GM12801 (cell line): ENCODE results near the gene TBCB.

ENCODE experiments used
- TF ChIP-seq, protein P1 (sequence below): IDR thresholded peaks from one replicate; pipeline ENCODE4 v1.5.1; 2011; ENCODE audit warnings: control low read depth; ENCODE audit not compliant: insufficient read length; ENCODE audit errors: extremely low read depth

The TBCB gene

DNA sequence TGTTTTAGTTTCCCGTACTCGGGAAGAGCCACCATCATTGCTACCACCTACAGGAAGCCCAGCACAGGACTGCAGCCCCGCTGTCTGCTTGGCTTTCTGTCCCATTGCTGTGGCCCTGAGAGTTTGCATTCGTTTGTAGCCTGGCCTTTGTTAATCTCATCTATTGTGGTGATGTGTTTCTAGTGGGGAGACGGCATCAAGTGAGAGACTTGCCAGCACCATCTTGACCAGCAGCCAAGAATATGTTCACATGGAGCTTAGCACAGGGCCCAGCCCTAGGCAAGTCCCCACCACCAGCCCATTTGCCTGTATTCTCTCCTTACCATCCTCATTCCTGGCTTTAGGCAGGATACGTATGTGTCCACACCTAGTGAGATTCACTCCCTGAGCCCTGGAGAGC lies 21.6 kb upstream of the TBCB start:
- TF ChIP-seq, protein P1, sequence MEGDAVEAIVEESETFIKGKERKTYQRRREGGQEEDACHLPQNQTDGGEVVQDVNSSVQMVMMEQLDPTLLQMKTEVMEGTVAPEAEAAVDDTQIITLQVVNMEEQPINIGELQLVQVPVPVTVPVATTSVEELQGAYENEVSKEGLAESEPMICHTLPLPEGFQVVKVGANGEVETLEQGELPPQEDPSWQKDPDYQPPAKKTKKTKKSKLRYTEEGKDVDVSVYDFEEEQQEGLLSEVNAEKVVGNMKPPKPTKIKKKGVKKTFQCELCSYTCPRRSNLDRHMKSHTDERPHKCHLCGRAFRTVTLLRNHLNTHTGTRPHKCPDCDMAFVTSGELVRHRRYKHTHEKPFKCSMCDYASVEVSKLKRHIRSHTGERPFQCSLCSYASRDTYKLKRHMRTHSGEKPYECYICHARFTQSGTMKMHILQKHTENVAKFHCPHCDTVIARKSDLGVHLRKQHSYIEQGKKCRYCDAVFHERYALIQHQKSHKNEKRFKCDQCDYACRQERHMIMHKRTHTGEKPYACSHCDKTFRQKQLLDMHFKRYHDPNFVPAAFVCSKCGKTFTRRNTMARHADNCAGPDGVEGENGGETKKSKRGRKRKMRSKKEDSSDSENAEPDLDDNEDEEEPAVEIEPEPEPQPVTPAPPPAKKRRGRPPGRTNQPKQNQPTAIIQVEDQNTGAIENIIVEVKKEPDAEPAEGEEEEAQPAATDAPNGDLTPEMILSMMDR = no peak

DNA sequence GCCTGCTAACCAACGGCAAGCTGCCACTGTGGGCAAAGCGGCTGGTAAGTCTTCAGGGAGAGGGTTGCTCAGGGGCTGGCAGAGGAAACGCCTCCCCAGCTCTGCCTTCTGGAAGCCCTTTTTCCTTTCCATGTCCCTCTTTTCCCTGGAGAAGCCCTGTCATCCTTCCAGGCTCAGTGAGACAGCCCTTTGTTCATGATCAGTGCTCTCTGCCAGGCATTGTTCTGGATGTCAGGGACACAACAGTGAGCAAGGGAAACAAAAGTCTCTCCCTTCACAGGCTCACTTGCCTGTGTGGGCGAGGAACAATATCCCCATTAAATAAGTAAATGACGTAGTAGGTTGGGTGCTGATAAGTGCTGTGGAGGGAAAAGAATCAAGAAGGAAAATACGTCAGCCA lies 18.2 kb upstream of the TBCB start:
- TF ChIP-seq, protein P1 = no peak

DNA sequence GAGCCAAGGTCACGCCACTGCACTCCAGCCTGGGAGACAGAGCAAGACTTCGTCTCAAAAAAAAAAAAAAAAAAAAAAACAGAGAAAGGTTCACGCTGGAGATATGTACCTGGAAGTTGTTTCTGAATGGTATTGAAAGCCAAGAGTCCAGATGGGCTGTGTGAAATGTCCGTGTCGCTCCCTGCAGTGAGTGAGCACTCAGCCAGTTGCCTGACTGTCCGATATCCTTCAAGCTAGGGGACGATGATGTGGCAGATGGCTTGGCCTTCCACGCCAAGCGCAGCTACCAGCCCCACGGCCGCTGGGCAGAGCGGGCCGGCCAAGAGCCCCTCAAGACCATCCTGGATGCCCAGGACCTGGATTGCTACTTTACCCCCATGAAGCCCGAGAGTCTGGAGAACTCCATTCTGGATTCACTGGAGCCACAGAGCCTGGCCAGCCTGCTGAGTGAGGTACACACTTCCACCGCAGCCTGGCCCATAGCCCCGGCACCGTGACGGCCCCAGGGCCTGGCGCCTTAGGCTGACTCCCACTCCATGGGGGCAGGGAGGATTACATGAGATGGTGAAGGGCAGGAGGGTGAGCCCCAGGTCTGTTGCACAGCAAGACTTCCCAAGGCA lies 16.0 kb upstream of the TBCB start:
- TF ChIP-seq, protein P1 = no peak

DNA sequence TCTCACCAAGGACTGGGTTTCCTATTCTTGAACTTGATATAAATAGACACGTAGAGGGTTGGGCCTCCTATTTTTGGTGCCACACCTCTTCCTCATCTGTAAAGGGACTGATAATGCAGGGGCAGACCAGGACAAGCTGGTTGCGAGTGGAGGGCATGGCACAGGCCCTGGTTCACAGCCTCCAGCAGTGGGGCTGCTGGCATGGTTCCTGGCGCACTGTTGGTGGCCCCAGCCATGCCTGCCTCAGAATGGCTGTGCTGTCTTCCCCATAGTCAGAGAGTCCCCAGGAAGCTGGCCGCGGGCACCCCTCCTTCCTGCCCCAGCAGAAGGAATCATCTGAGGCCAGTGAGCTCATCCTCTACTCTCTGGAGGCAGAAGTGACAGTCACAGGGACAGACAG lies 14.8 kb upstream of the TBCB start:
- TF ChIP-seq, protein P1 = no peak

DNA sequence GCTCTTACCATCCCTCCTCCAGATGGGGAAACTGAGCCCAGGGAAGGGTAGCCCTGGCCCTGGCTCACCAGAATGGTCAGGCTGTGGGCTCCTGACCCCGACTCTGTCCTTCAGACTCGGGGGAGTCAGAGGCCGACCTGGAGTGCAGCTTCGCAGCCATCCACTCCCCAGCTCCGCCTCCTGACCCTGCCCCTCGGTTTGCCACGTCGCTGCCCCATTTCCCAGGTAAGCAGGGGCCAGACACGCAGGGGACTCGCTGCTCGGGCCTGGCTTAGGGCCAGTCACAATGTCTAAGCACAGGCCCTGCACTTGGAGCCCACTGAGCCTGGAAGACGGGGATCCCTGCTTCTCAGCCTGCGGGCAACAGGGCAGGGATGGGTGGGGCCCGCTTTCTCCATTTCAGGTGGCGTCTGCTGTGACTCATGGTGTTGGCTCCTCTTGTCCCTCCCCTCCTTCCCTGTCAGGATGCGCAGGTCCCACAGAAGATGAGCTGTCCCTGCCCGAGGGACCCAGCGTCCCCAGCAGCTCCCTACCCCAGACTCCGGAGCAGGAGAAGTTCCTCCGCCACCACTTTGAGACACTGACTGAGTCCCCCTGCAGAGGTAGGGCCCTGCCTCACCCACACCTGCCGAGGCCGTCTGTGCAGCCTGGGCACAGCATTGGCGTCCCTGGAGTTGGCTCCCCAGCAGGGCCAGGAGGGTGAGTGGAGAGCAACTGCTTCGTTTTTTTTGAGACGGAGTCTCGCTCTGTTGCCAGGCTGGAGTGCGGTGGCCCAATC lies 13.5 kb upstream of the TBCB start:
- TF ChIP-seq, protein P1 = no peak

DNA sequence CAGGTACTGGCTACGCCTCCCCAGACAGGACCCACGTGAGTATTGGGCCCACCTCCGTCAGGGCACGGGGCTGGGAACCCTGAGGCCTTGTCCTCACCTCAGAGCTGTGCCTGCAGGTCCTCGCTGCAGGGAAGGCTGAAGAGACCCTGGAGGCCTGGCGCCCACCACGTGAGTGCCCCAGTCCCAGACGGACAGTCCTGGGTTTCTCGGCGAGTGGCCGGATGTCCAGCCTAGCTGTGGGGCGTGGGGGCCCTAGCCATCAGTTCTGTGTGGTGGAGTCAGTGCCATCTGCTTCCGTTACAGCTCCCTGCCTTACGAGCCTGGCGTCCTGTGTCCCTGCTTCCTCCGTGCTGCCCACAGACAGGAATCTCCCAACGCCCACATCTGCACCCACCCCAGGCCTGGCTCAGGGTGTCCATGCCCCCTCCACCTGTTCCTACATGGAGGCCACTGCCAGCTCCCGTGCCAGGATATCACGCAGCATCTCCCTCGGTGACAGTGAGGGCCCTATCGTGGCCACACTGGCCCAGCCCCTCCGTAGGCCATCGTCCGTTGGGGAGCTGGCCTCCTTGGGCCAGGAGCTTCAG lies 12.1 kb upstream of the TBCB start:
- TF ChIP-seq, protein P1 = no peak

DNA sequence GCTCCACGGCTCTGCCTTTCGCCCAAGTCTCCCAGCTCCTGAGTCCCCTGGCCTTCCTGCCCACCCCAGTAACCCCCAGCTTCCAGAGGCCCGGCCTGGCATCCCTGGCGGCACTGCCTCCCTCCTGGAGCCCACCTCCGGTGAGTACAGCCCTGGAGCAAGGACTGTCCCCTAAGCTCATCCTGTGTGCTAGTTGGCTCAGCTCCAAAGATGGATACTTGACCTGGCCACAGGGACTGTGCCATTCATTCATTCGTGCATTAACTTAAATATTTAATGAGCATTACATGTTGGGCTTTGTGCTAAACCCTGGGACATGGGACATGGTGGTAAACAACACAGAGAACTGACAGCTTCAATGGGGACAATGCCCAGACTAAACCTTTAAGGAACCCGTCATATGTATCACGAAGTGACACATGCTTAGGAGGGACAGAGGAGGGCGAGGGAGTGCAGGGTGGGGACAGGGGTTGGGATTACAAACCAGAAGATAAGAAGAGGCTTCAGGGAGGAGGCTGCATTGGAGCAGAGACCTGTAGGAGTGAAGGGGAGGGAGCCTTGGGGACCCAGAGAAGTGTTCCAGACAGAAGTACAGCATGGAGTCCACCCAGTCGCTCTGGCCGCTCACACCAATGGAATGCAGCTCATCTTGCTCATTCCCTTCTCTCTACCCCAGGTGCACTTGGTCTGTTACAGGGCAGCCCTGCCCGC lies 11.3 kb upstream of the TBCB start:
- TF ChIP-seq, protein P1 = no peak
